GM12801 (cell line): ENCODE data around the gene CTNNBL1.

Source experiments
- TF ChIP-seq, protein P1 (sequence below): IDR thresholded peaks from one replicate; pipeline ENCODE4 v1.5.1; 2011; ENCODE audit warnings: control low read depth; ENCODE audit not compliant: insufficient read length; ENCODE audit errors: extremely low read depth

CTNNBL1 gene

DNA sequence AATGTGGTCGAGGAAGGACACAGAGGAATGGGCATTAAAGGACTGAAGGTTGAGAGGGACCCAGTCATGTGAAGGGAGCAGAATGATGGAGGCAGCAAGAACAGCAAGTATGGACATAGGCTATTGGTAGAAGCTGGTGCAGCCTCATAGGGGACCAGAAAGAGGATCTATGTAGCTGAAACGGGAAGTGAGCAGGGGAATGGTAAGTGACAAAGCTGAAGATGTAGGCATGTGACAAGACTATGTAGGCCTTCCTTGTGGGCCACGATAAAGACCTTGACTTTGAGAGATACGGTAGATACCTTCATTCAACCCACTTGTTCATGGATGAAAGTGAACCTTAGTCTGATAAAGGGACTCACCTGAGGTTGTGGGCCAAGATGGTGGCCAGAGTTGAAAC lies 3.5 kb downstream of the CTNNBL1 start:
- TF ChIP-seq, protein P1, sequence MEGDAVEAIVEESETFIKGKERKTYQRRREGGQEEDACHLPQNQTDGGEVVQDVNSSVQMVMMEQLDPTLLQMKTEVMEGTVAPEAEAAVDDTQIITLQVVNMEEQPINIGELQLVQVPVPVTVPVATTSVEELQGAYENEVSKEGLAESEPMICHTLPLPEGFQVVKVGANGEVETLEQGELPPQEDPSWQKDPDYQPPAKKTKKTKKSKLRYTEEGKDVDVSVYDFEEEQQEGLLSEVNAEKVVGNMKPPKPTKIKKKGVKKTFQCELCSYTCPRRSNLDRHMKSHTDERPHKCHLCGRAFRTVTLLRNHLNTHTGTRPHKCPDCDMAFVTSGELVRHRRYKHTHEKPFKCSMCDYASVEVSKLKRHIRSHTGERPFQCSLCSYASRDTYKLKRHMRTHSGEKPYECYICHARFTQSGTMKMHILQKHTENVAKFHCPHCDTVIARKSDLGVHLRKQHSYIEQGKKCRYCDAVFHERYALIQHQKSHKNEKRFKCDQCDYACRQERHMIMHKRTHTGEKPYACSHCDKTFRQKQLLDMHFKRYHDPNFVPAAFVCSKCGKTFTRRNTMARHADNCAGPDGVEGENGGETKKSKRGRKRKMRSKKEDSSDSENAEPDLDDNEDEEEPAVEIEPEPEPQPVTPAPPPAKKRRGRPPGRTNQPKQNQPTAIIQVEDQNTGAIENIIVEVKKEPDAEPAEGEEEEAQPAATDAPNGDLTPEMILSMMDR: no peak

DNA sequence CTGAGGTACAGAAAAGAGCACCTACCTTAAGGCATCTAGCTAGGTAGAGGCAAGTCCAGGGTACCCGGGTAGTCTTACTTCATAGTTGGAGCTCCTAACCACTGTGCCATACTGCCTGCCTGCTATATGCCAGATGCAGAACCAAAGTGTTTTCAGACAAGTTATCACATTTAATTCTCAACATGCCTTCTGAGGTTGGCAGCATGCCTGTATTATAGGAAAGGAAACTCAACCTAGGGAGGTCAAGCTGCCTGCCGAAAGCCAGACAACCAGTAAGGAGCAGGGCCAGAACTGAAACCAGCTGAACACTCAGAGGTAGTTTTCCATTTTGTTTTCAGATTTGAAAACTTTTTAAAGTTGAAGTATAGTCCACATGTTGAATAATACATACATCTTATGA lies 5.4 kb downstream of the CTNNBL1 start:
- TF ChIP-seq, protein P1: no peak

DNA sequence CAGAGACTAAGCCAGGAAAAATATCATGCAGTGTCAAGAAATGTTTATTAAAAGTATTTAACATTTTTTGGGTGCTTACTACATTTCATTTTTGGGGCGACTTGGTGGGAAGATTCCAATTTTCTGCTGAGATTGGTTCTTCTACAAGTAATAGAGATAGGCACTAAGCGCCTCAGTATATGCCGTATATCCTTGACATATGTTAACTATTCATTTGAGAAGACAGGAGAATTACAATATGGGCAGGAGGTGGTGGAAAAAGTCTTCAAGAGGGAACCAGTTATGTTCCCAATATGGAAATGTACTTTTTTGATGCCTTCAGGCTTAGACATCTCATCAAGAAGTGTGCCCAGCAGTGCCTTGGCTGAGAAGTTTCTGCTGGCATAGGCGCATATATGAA lies 6.5 kb downstream of the CTNNBL1 start:
- TF ChIP-seq, protein P1: no peak

DNA sequence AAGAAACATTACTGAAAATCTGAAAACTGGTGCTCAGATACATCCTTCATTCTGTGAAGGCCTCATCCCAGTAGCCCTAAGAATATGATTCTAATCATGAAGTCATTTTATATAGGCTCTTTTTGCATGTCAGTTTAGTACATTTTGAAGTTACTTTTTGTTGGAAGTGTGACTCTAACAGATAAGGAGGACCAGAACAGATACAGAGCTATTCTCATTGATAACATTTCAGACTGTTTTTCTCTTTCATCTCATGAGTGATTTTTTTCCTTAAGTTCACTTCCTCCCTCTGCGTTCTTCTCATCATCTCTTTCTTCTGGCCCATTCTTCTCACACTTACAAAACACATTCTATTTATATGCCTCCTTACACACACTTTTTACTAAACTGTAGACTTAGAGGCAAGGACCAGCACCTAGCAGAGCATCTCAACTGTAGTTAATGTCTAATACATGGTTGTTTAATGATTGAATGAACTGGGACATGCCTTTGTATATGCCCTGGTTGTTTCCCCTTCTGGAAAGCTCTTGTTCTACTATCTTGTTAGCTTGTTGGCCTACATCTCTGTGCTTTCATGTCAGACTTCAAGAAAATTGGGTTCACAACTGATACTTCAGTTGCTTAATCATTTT lies 8.7 kb downstream of the CTNNBL1 start:
- TF ChIP-seq, protein P1: no peak

DNA sequence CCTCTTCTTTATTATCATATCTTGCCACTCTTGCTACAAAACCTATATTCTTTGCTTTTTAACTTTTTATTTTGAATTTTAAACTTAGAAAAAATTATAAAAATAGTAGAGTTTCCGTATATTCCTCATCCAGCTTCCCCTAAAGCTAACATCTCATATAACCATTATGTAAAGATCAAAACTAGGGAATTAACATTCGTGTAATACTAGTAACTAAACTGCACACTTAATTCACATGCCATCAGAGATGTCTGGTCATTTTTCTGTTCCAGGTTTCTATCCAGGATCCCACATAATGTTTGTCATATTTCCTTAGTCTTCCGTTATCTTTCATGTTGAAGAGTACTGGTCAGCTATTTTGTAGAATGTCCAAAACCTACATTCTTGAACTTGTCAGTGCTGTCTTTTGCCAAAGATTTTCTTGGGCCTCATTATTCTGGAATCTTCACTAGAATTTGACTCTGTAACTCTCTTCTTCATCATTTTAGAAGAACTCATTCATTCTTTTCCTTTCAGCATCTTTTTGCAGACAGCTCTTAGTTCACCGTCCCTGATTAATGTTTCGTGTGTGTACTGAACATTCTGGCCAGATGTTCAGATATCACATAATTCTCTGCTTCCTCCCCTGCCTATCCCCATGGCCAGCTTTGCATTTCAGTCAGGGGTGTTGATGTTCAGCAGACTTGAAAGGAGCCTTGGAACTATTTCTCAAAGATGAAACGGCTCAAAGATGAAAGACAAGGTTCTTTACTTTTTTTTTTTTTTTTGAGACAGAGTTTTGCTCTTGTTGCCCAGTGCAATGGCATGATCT lies 9.4 kb downstream of the CTNNBL1 start:
- TF ChIP-seq, protein P1: no peak

DNA sequence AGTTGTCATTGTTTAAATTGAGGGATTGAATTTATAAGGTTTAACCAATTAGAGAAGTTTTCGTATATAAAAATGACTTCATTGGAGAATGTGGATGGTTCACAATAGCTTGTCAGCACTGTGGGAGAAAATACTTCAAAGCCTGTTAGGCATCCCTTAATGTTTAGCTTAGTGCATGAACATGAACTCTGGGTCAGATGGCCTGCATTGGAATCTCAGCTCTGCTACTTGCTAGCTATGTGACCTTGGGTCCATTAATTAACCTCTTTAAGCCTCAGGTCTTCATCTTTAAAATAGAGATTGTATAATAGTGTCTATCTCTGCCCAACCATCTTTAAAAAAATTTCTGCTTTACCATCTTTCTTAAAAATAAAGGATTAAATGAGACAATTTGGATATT lies 11.1 kb downstream of the CTNNBL1 start:
- TF ChIP-seq, protein P1: no peak

DNA sequence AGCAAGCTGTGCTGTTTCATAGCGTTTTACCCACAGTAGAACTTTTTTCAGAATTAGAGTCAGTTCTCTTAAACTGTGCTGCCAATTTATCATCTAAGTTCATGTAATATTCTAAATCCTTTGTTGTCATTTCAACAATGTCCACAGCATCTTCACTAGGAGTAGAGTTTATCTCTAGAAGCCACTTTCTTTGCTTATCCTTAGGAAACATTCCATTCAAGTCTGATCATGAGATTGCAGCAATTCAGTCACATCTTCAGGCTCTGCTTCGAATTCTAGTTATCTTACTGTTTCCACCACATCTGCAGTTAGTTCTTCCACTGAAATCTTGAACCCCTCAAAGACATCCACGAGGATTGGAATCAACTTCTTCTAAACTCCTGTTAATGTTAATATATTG lies 12.5 kb downstream of the CTNNBL1 start:
- TF ChIP-seq, protein P1: no peak
